Thoracic aorta (tissue), 2 donors: ENCODE data around the gene DNAJC1. TPM values are rescaled to one million over a fixed set of nuclear protein-coding genes. Genes with fewer than 3 reads are reported as not detected.

Experiments used
- ATAC-seq: fragments of 150-250 bp; one replicate; pipeline ENCODE4 v1.8.0; 2017; ENCODE audit warnings: low read depth; ENCODE audit not compliant: insufficient number of reproducible peaks, low FRiP score
- DNase-seq: peaks from one replicate; pipeline ENCODE4 v3.0.0-alpha.2; 2020; ENCODE audit warnings: low spot score
- H3K27ac ChIP-seq, 2 donors: fragments of 200-600 bp; sonication (generic); 1 replicate in 1 of 2; 2 replicates in 1 of 2; pipeline ENCODE4 v1.5.1; 2016; ENCODE audit warnings: mild to moderate bottlenecking in 2 of 2, moderate library complexity in 2 of 2
- H3K27me3 ChIP-seq: fragments of 200-600 bp; sonication (generic); replicated peaks from 2 replicates; pipeline ENCODE4 v1.6.0; 2016; ENCODE audit warnings: mild to moderate bottlenecking; ENCODE audit not compliant: insufficient read depth
- H3K36me3 ChIP-seq: fragments of 200-600 bp; sonication (generic); one replicate; pipeline ENCODE4 v1.5.1; 2016
- H3K4me1 ChIP-seq, 2 donors: fragments of 200-600 bp; sonication (generic); 1 replicate in 1 of 2; 2 replicates in 1 of 2; pipeline versions ENCODE4 v1.5.1 to v1.6.0; 2016; ENCODE audit warnings: low read depth in 2 of 2, mild to moderate bottlenecking in 1 of 2; ENCODE audit not compliant: control insufficient read depth in 1 of 2
- H3K4me3 ChIP-seq: fragments of 200-600 bp; sonication (generic); 2 replicates; pipeline ENCODE4 v1.5.1; 2016; ENCODE audit warnings: mild to moderate bottlenecking
- H3K9me3 ChIP-seq: fragments of 200-600 bp; sonication (generic); 2 replicates; pipeline ENCODE4 v1.5.1; 2016
- CTCF ChIP-seq: fragments of 200-600 bp; sonication (generic); IDR thresholded peaks from one replicate; pipeline ENCODE4 v1.5.1; 2019; ENCODE audit warnings: antibody characterized with exemption
- total RNA-seq, 2 donors: library from RNA; depleted of rRNA; stranded (reverse); fragments of >200 nt; gene quantifications; one replicate each; pipeline versions ENCODE4 v1.1.0 to v1.2.3, GENCODE V29; 2016

DNAJC1 gene
- total RNA-seq, 2 donors from 2014 or later: 63.1 to 156 TPM

GRCh38 chr10:21754410-21755011 is 249.0 kb downstream of the DNAJC1 start:
- ATAC-seq (no peak), DNase-seq (no peak)
- no peak overlapping the region for H3K27ac ChIP-seq
- H3K27me3 ChIP-seq: no peaks in the 10 kb centered on the region
- peaks cover 9% of the 10 kb centered on the region for H3K36me3 ChIP-seq
- no peaks in the 10 kb centered on the region for H3K9me3 ChIP-seq
- H3K4me3 ChIP-seq: no peak overlapping the region
- H3K4me1 ChIP-seq: no peaks in the 10 kb centered on the region
- no peak for TF ChIP-seq CTCF

GRCh38 chr10:21753497-21754270 is 249.8 kb downstream of the DNAJC1 start:
- H3K4me3 ChIP-seq: no peak overlapping the region
- peaks cover 2% of the 10 kb centered on the region for H3K36me3 ChIP-seq
- no peaks in the 10 kb centered on the region for H3K4me1 ChIP-seq
- H3K9me3 ChIP-seq: no peaks in the 10 kb centered on the region
- TF ChIP-seq CTCF: no peak
- DNase-seq (no peak), ATAC-seq (no peak)
- no peaks in the 10 kb centered on the region for H3K27me3 ChIP-seq
- H3K27ac ChIP-seq: no peak overlapping the region

GRCh38 chr10:21751341-21752310 is 251.9 kb downstream of the DNAJC1 start:
- DNase-seq (no peak), ATAC-seq (no peak)
- no peaks in the 10 kb centered on the region for H3K36me3 ChIP-seq
- no peak overlapping the region for H3K4me3 ChIP-seq
- no peaks in the 10 kb centered on the region for H3K4me1 ChIP-seq
- H3K27ac ChIP-seq: no peak overlapping the region
- no peaks in the 10 kb centered on the region for H3K27me3 ChIP-seq
- H3K9me3 ChIP-seq: no peaks in the 10 kb centered on the region
- no peak for TF ChIP-seq CTCF

GRCh38 chr10:21750424-21750823 is 253.1 kb downstream of the DNAJC1 start:
- no peak overlapping the region for H3K27ac ChIP-seq
- H3K36me3 ChIP-seq: no peaks in the 10 kb centered on the region
- no peak for DNase-seq
- H3K27me3 ChIP-seq: no peaks in the 10 kb centered on the region
- no peaks in the 10 kb centered on the region for H3K4me1 ChIP-seq
- H3K4me3 ChIP-seq: no peak overlapping the region
- no peak for TF ChIP-seq CTCF
- H3K9me3 ChIP-seq: no peaks in the 10 kb centered on the region
- no peak for ATAC-seq

GRCh38 chr10:21749788-21750187 is 253.7 kb downstream of the DNAJC1 start:
- no peak for TF ChIP-seq CTCF
- Histone ChIP-seq H3K27me3 (no peaks in the 10 kb centered on the region), H3K27ac (no peak overlapping the region), H3K36me3 (peaks cover 2% of the 10 kb centered on the region), H3K9me3 (no peaks in the 10 kb centered on the region), H3K4me1 (no peaks in the 10 kb centered on the region), H3K4me3 (no peak overlapping the region)
- DNase-seq (no peak), ATAC-seq (no peak)
